Liver (tissue), 9 donors: Measurements from ENCODE around the gene UGT1A7. TPM values are rescaled to one million over a fixed set of nuclear protein-coding genes. Genes with fewer than 3 reads are reported as not detected.

Experiments used
- DNase-seq: peaks from one replicate; pipeline ENCODE4 v3.0.0-alpha.2; 2017; ENCODE audit warnings: low spot score
- H3K27ac ChIP-seq, 2 donors: one replicate each; pipeline ENCODE4 v1.7.0; 2013; ENCODE audit warnings: inconsistent platforms in 2 of 2, low read length in 2 of 2, control low read depth in 1 of 2, low read depth in 1 of 2, mild to moderate bottlenecking in 1 of 2
- H3K27me3 ChIP-seq, 4 donors: one replicate each; pipeline versions ENCODE4 v1.6.1 to v1.7.0; 2013; ENCODE audit warnings: low read length in 3 of 4, inconsistent platforms in 1 of 4, mild to moderate bottlenecking in 1 of 4, moderate library complexity in 1 of 4; ENCODE audit not compliant: control insufficient read depth in 4 of 4, insufficient read depth in 4 of 4
- H3K36me3 ChIP-seq, 4 donors: one replicate each; pipeline versions ENCODE4 v1.6.1 to v1.7.0; 2013; ENCODE audit warnings: low read length in 3 of 4, mild to moderate bottlenecking in 3 of 4, low read depth in 1 of 4, moderate library complexity in 1 of 4; ENCODE audit not compliant: control insufficient read depth in 4 of 4, insufficient read depth in 3 of 4
- H3K4me1 ChIP-seq, 4 donors: one replicate each; pipeline versions ENCODE4 v1.6.1 to v1.7.0; 2013; ENCODE audit warnings: low read length in 3 of 4, mild to moderate bottlenecking in 3 of 4, moderate library complexity in 1 of 4; ENCODE audit not compliant: control insufficient read depth in 4 of 4, insufficient read depth in 4 of 4
- H3K4me3 ChIP-seq, 3 donors: one replicate each; pipeline versions ENCODE4 v1.6.1 to v1.7.0; 2013; ENCODE audit warnings: low read length in 3 of 3, control low read depth in 1 of 3, low read depth in 1 of 3, mild to moderate bottlenecking in 1 of 3
- H3K9ac ChIP-seq, 2 donors: one replicate each; pipeline ENCODE4 v1.7.0; 2013; ENCODE audit warnings: low read length in 2 of 2, mild to moderate bottlenecking in 2 of 2, moderate library complexity in 2 of 2, control low read depth in 1 of 2, low read depth in 1 of 2
- H3K9me3 ChIP-seq, 4 donors: one replicate each; pipeline versions ENCODE4 v1.6.1 to v1.7.0; 2013; ENCODE audit warnings: low read length in 3 of 4; ENCODE audit not compliant: control insufficient read depth in 4 of 4
- CTCF ChIP-seq: fragments of 150-350 bp; IDR thresholded peaks from 2 replicates; pipeline ENCODE4 v1.5.1; 2017; ENCODE audit warnings: improper control_type of control experiment, low read depth, low read length; ENCODE audit not compliant: missing input control
- EGR1 ChIP-seq, 2 donors: IDR thresholded peaks; 2 replicates each; pipeline ENCODE4 v1.6.1; 2016 to 2018; ENCODE audit warnings: antibody characterized with exemption in 2 of 2, low read depth in 2 of 2
- FOXA1 ChIP-seq: IDR thresholded peaks from 2 replicates; pipeline ENCODE4 v1.6.1; 2016; ENCODE audit warnings: antibody characterized with exemption
- FOXA2 ChIP-seq: IDR thresholded peaks from 2 replicates; pipeline ENCODE4 v1.6.1; 2016; ENCODE audit warnings: antibody characterized with exemption
- GABPA ChIP-seq, 2 donors: IDR thresholded peaks in 1 of 2; conservative IDR thresholded peaks in 1 of 2; 2 replicates each; pipeline ENCODE4 v1.6.1; 2016; ENCODE audit warnings: antibody characterized with exemption in 2 of 2, mild to moderate bottlenecking in 1 of 2, moderate library complexity in 1 of 2
- HNF4A ChIP-seq, 2 donors: conservative IDR thresholded peaks; 2 replicates each; pipeline ENCODE4 v1.6.1; 2016; ENCODE audit warnings: antibody characterized with exemption in 2 of 2, mild to moderate bottlenecking in 2 of 2
- HNF4G ChIP-seq: IDR thresholded peaks from 2 replicates; pipeline ENCODE4 v1.6.1; 2016; ENCODE audit warnings: antibody characterized with exemption
- JUND ChIP-seq, 2 donors: IDR thresholded peaks; 2 replicates each; pipeline ENCODE4 v1.6.1; 2016; ENCODE audit warnings: antibody characterized with exemption in 2 of 2
- MAX ChIP-seq: IDR thresholded peaks from 2 replicates; pipeline ENCODE4 v1.6.1; 2016; ENCODE audit warnings: antibody characterized with exemption
- NR2F2 ChIP-seq: IDR thresholded peaks from 2 replicates; pipeline ENCODE4 v1.6.1; 2016; ENCODE audit warnings: antibody characterized with exemption
- RAD21 ChIP-seq, 2 donors: IDR thresholded peaks; 2 replicates each; pipeline ENCODE4 v1.6.1; 2016; ENCODE audit warnings: antibody characterized with exemption in 2 of 2, mild to moderate bottlenecking in 2 of 2
- REST ChIP-seq: IDR thresholded peaks from 2 replicates; pipeline ENCODE4 v1.6.1; 2016; ENCODE audit warnings: antibody characterized with exemption, mild to moderate bottlenecking
- RXRA ChIP-seq, 2 donors: IDR thresholded peaks; 2 replicates each; pipeline ENCODE4 v1.6.1; 2017 to 2018; ENCODE audit warnings: antibody characterized with exemption in 2 of 2, mild to moderate bottlenecking in 1 of 2
- SP1 ChIP-seq: IDR thresholded peaks from 2 replicates; pipeline ENCODE4 v1.6.1; 2018; ENCODE audit warnings: antibody characterized with exemption, mild to moderate bottlenecking
- TAF1 ChIP-seq: conservative IDR thresholded peaks from 2 replicates; pipeline ENCODE4 v1.6.1; 2016; ENCODE audit warnings: antibody characterized with exemption, mild to moderate bottlenecking
- YY1 ChIP-seq: IDR thresholded peaks from 2 replicates; pipeline ENCODE4 v1.6.1; 2016; ENCODE audit warnings: antibody characterized with exemption, mild to moderate bottlenecking
- ZBTB33 ChIP-seq: IDR thresholded peaks from 2 replicates; pipeline ENCODE4 v1.6.1; 2016; ENCODE audit warnings: antibody characterized with exemption
- WGBS: extraction: QIAGEN DNeasy Blood & Tissue Kit; methylation state at CpG from one replicate; pipeline ENCODE4 v1.1.7; 2013; 5-methylcytosine and 5-hydroxymethylcytosine counted together
- polyA plus RNA-seq, 2 donors: library from polyadenylated mRNA; stranded (reverse) in 1 of 2; unstranded in 1 of 2; fragments of 200-250 nt in 1 of 2; fragments of >200 nt in 1 of 2; fragmentation: Nextera tagmentation in 1 of 2; extraction: Ambion mirVana in 1 of 2; gene quantifications; one replicate each; pipeline versions ENCODE4 v1.2.1 to v1.2.3, GENCODE V29; 2013 to 2015
- total RNA-seq, 2 donors: library from RNA; depleted of rRNA; stranded (reverse); fragments of >200 nt; gene quantifications; one replicate each; pipeline ENCODE4 v1.2.3, GENCODE V29; 2014
- TF ChIP-seq, protein P1 (sequence below): IDR thresholded peaks from 2 replicates; pipeline ENCODE4 v1.6.1; 2016; ENCODE audit warnings: antibody characterized with exemption
- donor health status: healthy.
- donor health status: healthy.
- donor health status: healthy.
- donor health status: healthy.
- donor health status: healthy.

Gene UGT1A7
- total and polyA plus RNA-seq, 4 donors = 0.02 to 2.2 (median 0.38) TPM; not detected in 1

DNA sequence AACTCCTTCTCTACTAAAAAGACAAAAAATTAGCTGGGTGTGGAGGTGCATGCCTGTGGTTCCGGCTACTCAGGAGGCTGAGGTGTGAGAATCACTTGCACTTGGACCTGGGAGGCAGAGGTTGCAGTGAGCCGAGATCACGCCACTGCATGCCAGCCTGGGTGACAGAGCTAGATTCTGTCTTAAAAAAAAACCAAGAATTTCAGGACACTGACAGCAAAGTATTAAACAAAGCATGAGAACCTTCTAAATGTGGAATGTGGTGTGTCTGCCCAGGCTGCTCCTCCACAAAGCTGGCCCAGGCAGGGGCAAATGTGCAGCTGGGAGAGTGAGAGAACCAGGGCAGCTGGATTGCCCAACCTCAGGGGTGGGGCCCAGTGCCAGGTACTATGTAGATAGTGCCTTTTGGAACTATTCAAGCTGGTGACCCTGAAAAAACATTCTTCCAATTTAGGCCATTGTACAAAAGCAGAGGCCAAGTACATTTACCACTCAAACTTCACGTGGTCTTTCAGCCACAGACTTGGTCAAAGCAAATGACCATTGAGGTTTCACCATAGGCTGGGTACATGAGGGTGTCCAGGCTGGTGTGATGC is 24.3 kb downstream of the UGT1A7 start:
- Histone ChIP-seq H3K4me1 (peaks cover 18 to 34% (median 24%) of the 10 kb centered on the region in 4 donors), H3K27ac (peak overlapping the region; percentile 80 to 87), H3K4me3 (no peak overlapping the region), H3K9ac (peak overlapping the region in 1 of 2 donors; percentile 16), H3K36me3 (no peaks in the 10 kb centered on the region), H3K9me3 (no peaks in the 10 kb centered on the region), H3K27me3 (no peaks in the 10 kb centered on the region)
- no peak for DNase-seq
- 27% methylated on average over 4 of the region's 4 CpGs for WGBS
- TF ChIP-seq ZBTB33 = peak; percentile 85
- TF ChIP-seq CTCF = no peak
- peak; percentile 89 to 92 for TF ChIP-seq HNF4A (conservative IDR thresholded peaks at IDR 0.05)
- TF ChIP-seq GABPA (IDR thresholded peaks at IDR 0.05 in 1 of 2, conservative IDR thresholded peaks at IDR 0.05 in 1 of 2) = peak in 1 of 2 donors; percentile 42
- TF ChIP-seq FOXA1 = peak; percentile 80
- peak; percentile 78 for TF ChIP-seq MAX
- no peak for TF ChIP-seq TAF1
- TF ChIP-seq, protein P1, sequence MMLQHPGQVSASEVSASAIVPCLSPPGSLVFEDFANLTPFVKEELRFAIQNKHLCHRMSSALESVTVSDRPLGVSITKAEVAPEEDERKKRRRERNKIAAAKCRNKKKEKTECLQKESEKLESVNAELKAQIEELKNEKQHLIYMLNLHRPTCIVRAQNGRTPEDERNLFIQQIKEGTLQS = peak; percentile 58
- peak; percentile 76 for TF ChIP-seq REST
- peak; percentile 94 for TF ChIP-seq SP1
- peak; percentile 90 for TF ChIP-seq YY1
- TF ChIP-seq RAD21 (IDR thresholded peaks at IDR 0.05) = peak; percentile 63 to 72
- TF ChIP-seq JUND (IDR thresholded peaks at IDR 0.05) = peak in 1 of 2 donors; percentile 64
- peak; percentile 93 to 99 for TF ChIP-seq RXRA (IDR thresholded peaks at IDR 0.05)
- peak in 1 of 2 donors; percentile 81 for TF ChIP-seq EGR1 (IDR thresholded peaks at IDR 0.05; ENCODE audit: low read depth in 2 of 2)
- TF ChIP-seq HNF4G = peak; percentile 56
- TF ChIP-seq NR2F2 = peak; percentile 29
- peak; percentile 78 for TF ChIP-seq FOXA2
